Motor neuron (in vitro differentiated cells): Measurements from ENCODE around the gene CCNB1. TPM values are rescaled to one million over a fixed set of nuclear protein-coding genes. Genes with fewer than 3 reads are reported as not detected.
"Not testable (repeated sequence)": the region's sequence is repeated elsewhere in the genome, so short reads cannot be mapped to it uniquely, and the experiment has no call there.

ENCODE experiments used
- ATAC-seq, 8 experiments: fragments of 200-7000 bp; cut with Tn5 transposase; replicated peaks in 6 of 8; 2 replicates each; pipeline ENCODE4 v1.8.0; 2021; ENCODE audit warnings: mild to moderate bottlenecking in 8 of 8, moderate library complexity in 8 of 8
- H3K27ac ChIP-seq, 2 donors: fragments of 250-450 bp; sonication (Bioruptor Pico); 2 replicates each; pipeline ENCODE4 v1.9.0; 2021; ENCODE audit warnings: antibody characterized with exemption in 2 of 2, mild to moderate bottlenecking in 2 of 2, moderate library complexity in 1 of 2
- H3K4me1 ChIP-seq, 2 donors: fragments of 250-450 bp; sonication (Bioruptor Pico); replicated peaks in 1 of 2; 2 replicates each; pipeline ENCODE4 v1.6.1; 2021; ENCODE audit warnings: antibody characterized with exemption in 2 of 2, mild to moderate bottlenecking in 2 of 2, moderate library complexity in 1 of 2
- H3K4me3 ChIP-seq, 5 donors: fragments of 250-450 bp; sonication (Bioruptor Pico); 2 replicates each; pipeline ENCODE4 v1.9.0; 2021; ENCODE audit warnings: antibody characterized with exemption in 5 of 5, mild to moderate bottlenecking in 5 of 5, moderate library complexity in 4 of 5
- WGBS, 10 experiments: fragments of 450-650 bp; shearing (Covaris generic); methylation state at CpG; one replicate each; pipeline ENCODE4 v1.0.0; 2022; 5-methylcytosine and 5-hydroxymethylcytosine counted together
- in situ Hi-C, 9 experiments: fragments of 400-800 bp; cut with MboI; loops; one replicate each; pipeline ENCODE4 v1.15.0; 2021; ENCODE audit warnings: low sequenced_read_pairs in 9 of 9, low pct_unique_long_range_greater_than_20kb in 2 of 9; ENCODE audit not compliant: unreplicated experiment in 9 of 9
- total RNA-seq, 8 experiments: library from RNA; unstranded; fragments of 300-600 nt; gene quantifications; 2 replicates each; pipeline versions ENCODE4 v1.2.3 to v1.2.4, GENCODE V29; 2022

Gene CCNB1
- total RNA-seq, 8 experiments from 2014 or later, result 6.1 to 149 (median 8.9) TPM

GRCh38 chr5:69149676-69150010, 17.3 kb upstream of the CCNB1 start:
- in situ Hi-C loops, result loop anchor here in 1 of 9 experiments (25.0 kb wide), 1 partner anchor 87 kb away; no protein-coding TSS in a partner anchor
- 60 to 86% (median 79%) methylated on average over 2 to 5 of the region's 5 CpGs; no CpG with 5 or more reads in 4 of the 10 experiments for WGBS, 10 experiments
- H3K27ac ChIP-seq, result no peak overlapping the region
- no peaks in the 10 kb centered on the region for H3K4me1 ChIP-seq
- ATAC-seq, result no peak
- H3K4me3 ChIP-seq, result no peak overlapping the region

GRCh38 chr5:69152731-69153130, 14.2 kb upstream of the CCNB1 start:
- 40 to 100% (median 91%) methylated on average over 1 to 3 of the region's 3 CpGs for WGBS, 10 experiments

GRCh38 chr5:69156456-69156855, 10.5 kb upstream of the CCNB1 start:
- Histone ChIP-seq H3K27ac (no peak overlapping the region), H3K4me1 (no peaks in the 10 kb centered on the region), H3K4me3 (no peak overlapping the region)
- WGBS, 10 experiments, result 80 to 100% (median 95%) methylated on average over 1 to 8 of the region's 11 CpGs; no CpG with 5 or more reads in 4 of the 10 experiments
- in situ Hi-C loops, result loop anchor here in 1 of 9 experiments (25.0 kb wide), 1 partner anchor 94 kb away; no protein-coding TSS in a partner anchor
- ATAC-seq, result no peak

More at GRCh38 chr5:69152731-69153130, 14.2 kb upstream of the CCNB1 start:
- in situ Hi-C loops, result loop anchor here in 1 of 9 experiments (25.0 kb wide), 1 partner anchor 90 kb away; no protein-coding TSS in a partner anchor
- H3K27ac ChIP-seq, result no peak overlapping the region
- no peaks in the 10 kb centered on the region for H3K4me1 ChIP-seq
- no peak for ATAC-seq
- no peak overlapping the region for H3K4me3 ChIP-seq

- ATAC-seq, result no peak
- Histone ChIP-seq H3K4me1 (no peaks in the 10 kb centered on the region), H3K27ac (no peak overlapping the region), H3K4me3 (no peak overlapping the region)
- in situ Hi-C loops, result loop anchor here in 1 of 9 experiments (25.0 kb wide), 1 partner anchor 96 kb away; no protein-coding TSS in a partner anchor
- WGBS, 10 experiments, result 80 to 100% (median 93%) methylated on average over 1 to 3 of the region's 3 CpGs; no CpG with 5 or more reads in 2 of the 10 experiments
Measured at GRCh38 chr5:69158039-69158438, 8.9 kb upstream of the CCNB1 start.

GRCh38 chr5:69160651-69161050, 6.3 kb upstream of the CCNB1 start:
- in situ Hi-C loops, result loop anchor here in 1 of 9 experiments (25.0 kb wide), 1 partner anchor 98 kb away; no protein-coding TSS in a partner anchor
- 69 to 100% (median 88%) methylated on average over 1 to 11 of the region's 16 CpGs; no CpG with 5 or more reads in 3 of the 10 experiments for WGBS, 10 experiments
- H3K4me1 ChIP-seq, result no peaks in the 10 kb centered on the region
- no peak overlapping the region for H3K4me3 ChIP-seq
- no peak overlapping the region for H3K27ac ChIP-seq
- no peak for ATAC-seq

GRCh38 chr5:69167493-69167855, 524 bp downstream of the CCNB1 start:
- Histone ChIP-seq H3K4me3 (peak overlapping the region; percentile 51 to 71 (median 56)), H3K4me1 (peaks cover 7 to 12% of the 10 kb centered on the region in 2 donors), H3K27ac (peak overlapping the region in 1 of 2 donors; percentile 68)
- 0 to 7% (median 0%) methylated on average over 1 to 9 of the region's 11 CpGs; no CpG with 5 or more reads in 1 of the 10 experiments for WGBS, 10 experiments
- in situ Hi-C loops, result loop anchor here in 1 of 9 experiments (25.0 kb wide), 1 partner anchor 105 kb away; no protein-coding TSS in a partner anchor
- no peak for ATAC-seq

- H3K4me1 ChIP-seq, result peaks cover 7 to 12% of the 10 kb centered on the region in 2 donors
- peak overlapping the region; percentile 51 to 71 (median 56) for H3K4me3 ChIP-seq
- 0 to 52% (median 20%) methylated on average over 1 to 8 of the region's 8 CpGs; no CpG with 5 or more reads in 3 of the 10 experiments for WGBS, 10 experiments
- in situ Hi-C loops, result loop anchor here in 1 of 9 experiments (25.0 kb wide), 1 partner anchor 106 kb away; no protein-coding TSS in a partner anchor
- H3K27ac ChIP-seq, result no peak overlapping the region
- ATAC-seq, result no peak
Measured at GRCh38 chr5:69167929-69168328, 979 bp downstream of the CCNB1 start.

GRCh38 chr5:69170495-69170894, 3.5 kb downstream of the CCNB1 start:
- in situ Hi-C loops, result loop anchor here in 1 of 9 experiments (25.0 kb wide), 1 partner anchor 108 kb away; no protein-coding TSS in a partner anchor
- Histone ChIP-seq H3K4me3 (no peak overlapping the region), H3K4me1 (peaks cover 7 to 12% of the 10 kb centered on the region in 2 donors), H3K27ac (no peak overlapping the region)
- 100% methylated on average over 1 of the region's 1 CpG; no CpG with 5 or more reads in 4 of the 10 experiments for WGBS, 10 experiments
- ATAC-seq, result no peak

GRCh38 chr5:69170969-69171368, 4.0 kb downstream of the CCNB1 start:
- in situ Hi-C loops, result loop anchor here in 1 of 9 experiments (25.0 kb wide), 1 partner anchor 109 kb away; no protein-coding TSS in a partner anchor
- Histone ChIP-seq H3K4me3 (no peak overlapping the region), H3K27ac (no peak overlapping the region), H3K4me1 (peaks cover 7 to 12% of the 10 kb centered on the region in 2 donors)
- 84 to 100% (median 97%) methylated on average over 1 to 3 of the region's 3 CpGs; no CpG with 5 or more reads in 2 of the 10 experiments for WGBS, 10 experiments
- no peak for ATAC-seq

GRCh38 chr5:69181659-69182293, 14.8 kb downstream of the CCNB1 start:
- H3K4me3 ChIP-seq, ATAC-seq, H3K4me1 ChIP-seq, in situ Hi-C loops, H3K27ac ChIP-seq: not testable (repeated sequence)
- WGBS, 10 experiments, result 72 to 100% (median 94%) methylated on average over 1 to 12 of the region's 15 CpGs

- in situ Hi-C loops, result no loop called here
- WGBS, 10 experiments, result 78 to 100% (median 100%) methylated on average over 1 of the region's 1 CpG; no CpG with 5 or more reads in 3 of the 10 experiments
- Histone ChIP-seq H3K4me1 (peaks cover 0 to 9% of the 10 kb centered on the region in 2 donors), H3K27ac (no peak overlapping the region), H3K4me3 (no peak overlapping the region)
- ATAC-seq, result no peak
Measured at GRCh38 chr5:69184621-69185020, 17.7 kb downstream of the CCNB1 start.

- no peak overlapping the region for H3K27ac ChIP-seq
- H3K4me3 ChIP-seq, result no peak overlapping the region
- WGBS, 10 experiments, result 83 to 100% (median 100%) methylated on average over 1 to 2 of the region's 2 CpGs; no CpG with 5 or more reads in 6 of the 10 experiments
- H3K4me1 ChIP-seq, result peaks cover 3 to 9% of the 10 kb centered on the region in 2 donors
- in situ Hi-C loops, result no loop called here
- no peak for ATAC-seq
Measured at GRCh38 chr5:69187342-69187741, 20.4 kb downstream of the CCNB1 start.

GRCh38 chr5:69188811-69189161, 21.8 kb downstream of the CCNB1 start:
- Histone ChIP-seq H3K4me1 (peaks cover 3 to 9% of the 10 kb centered on the region in 2 donors), H3K27ac (peak overlapping the region; percentile 27 to 81), H3K4me3 (peak overlapping the region; percentile 62 to 79 (median 70))
- 0 to 25% (median 8%) methylated on average over 1 to 7 of the region's 8 CpGs; no CpG with 5 or more reads in 2 of the 10 experiments for WGBS, 10 experiments
- in situ Hi-C loops, result no loop called here
- ATAC-seq, result peak in 6 of 8 experiments; percentile 19 to 44 (median 40)
